Activated CD8-positive, alpha-beta T cell treated with anti-CD3 and anti-CD28 coated beads for 36 hours (primary cell): ENCODE measurements around the gene MYO9A. TPM values are rescaled to one million over a fixed set of nuclear protein-coding genes. Genes with fewer than 3 reads are reported as not detected.

Experiments used
- ATAC-seq: fragments of 200-7000 bp; cut with Tn5 transposase; one replicate; pipeline ENCODE4 v1.10.0; 2021; ENCODE audit warnings: mild to moderate bottlenecking, moderate library complexity
- CTCF ChIA-PET: fragments of 350-600 bp; sonication (Branson Sonifier 250); formaldehyde crosslinking; loops from one replicate; lab custom pipeline; 2021; ENCODE audit warnings: antibody characterized with exemption; lab: Charles Lee
- POLR2A ChIA-PET: fragments of 350-600 bp; sonication (Branson Sonifier 250); formaldehyde crosslinking; loops from one replicate; lab custom pipeline; 2021; ENCODE audit warnings: antibody characterized with exemption; lab: Charles Lee
- DNase-seq: peaks from one replicate; pipeline ENCODE4 v3.0.0-alpha.2; 2020
- H3K27ac Mint-ChIP-seq: one replicate; pipeline ENCODE4 v1.8.0; 2021; ENCODE audit warnings: mild to moderate bottlenecking, mixed read lengths
- H3K27me3 Mint-ChIP-seq: one replicate; pipeline ENCODE4 v1.8.0; 2021; ENCODE audit warnings: mixed read lengths
- H3K36me3 Mint-ChIP-seq: one replicate; pipeline ENCODE4 v1.8.0; 2021; ENCODE audit warnings: low read depth, mixed read lengths
- H3K4me1 Mint-ChIP-seq: one replicate; pipeline ENCODE4 v1.8.0; 2021; ENCODE audit warnings: low read depth, mixed read lengths
- H3K4me3 Mint-ChIP-seq: one replicate; pipeline ENCODE4 v1.8.0; 2021; ENCODE audit warnings: mild to moderate bottlenecking, moderate library complexity, mixed read lengths
- H3K9me3 Mint-ChIP-seq: one replicate; pipeline ENCODE4 v1.8.0; 2021; ENCODE audit warnings: mixed read lengths
- CTCF ChIP-seq: fragments of 200-600 bp; IDR thresholded peaks from one replicate; pipeline ENCODE4 v1.8.0; 2022; ENCODE audit warnings: antibody characterized with exemption, mild to moderate bottlenecking
- intact Hi-C: fragments of 100-400 bp; cut with micrococcal nuclease; formaldehyde crosslinking; loops from one replicate; pipeline ENCODE4 v1.10.0; 2022
- total RNA-seq, 2 experiments: library from RNA; stranded (reverse); gene quantifications; one replicate each; pipeline ENCODE4 v1.2.3, GENCODE V29; 2021

Gene MYO9A
- total RNA-seq, 2 experiments from 2014 or later, result 16.8 to 18.7 TPM

- DNase-seq, result no peak
- intact Hi-C loops, result no loop called here
These were observed 308.6 kb downstream of the MYO9A start for GRCh38 chr15:71809346-71809745.

GRCh38 chr15:71808311-71809020, 309.5 kb downstream of the MYO9A start:
- H3K4me1 Mint-ChIP-seq, result no peaks in the 10 kb centered on the region
- no peak for DNase-seq
- H3K36me3 Mint-ChIP-seq, result no peaks in the 10 kb centered on the region
- intact Hi-C loops, result no loop called here
- no peak for TF ChIP-seq CTCF
- no peak for ATAC-seq
- POLR2A ChIA-PET, result no interaction called here
- no peaks in the 10 kb centered on the region for H3K9me3 Mint-ChIP-seq
- no peak overlapping the region for H3K4me3 Mint-ChIP-seq
- H3K27ac Mint-ChIP-seq, result no peak overlapping the region
- CTCF ChIA-PET, result no interaction called here
- H3K27me3 Mint-ChIP-seq, result no peaks in the 10 kb centered on the region

More at GRCh38 chr15:71809346-71809745, 308.6 kb downstream of the MYO9A start:
- H3K4me3 Mint-ChIP-seq, result no peak overlapping the region
- CTCF ChIA-PET, result no interaction called here
- H3K36me3 Mint-ChIP-seq, result no peaks in the 10 kb centered on the region
- H3K9me3 Mint-ChIP-seq, result no peaks in the 10 kb centered on the region
- no peak for ATAC-seq
- H3K27me3 Mint-ChIP-seq, result no peaks in the 10 kb centered on the region
- TF ChIP-seq CTCF, result no peak
- no peaks in the 10 kb centered on the region for H3K4me1 Mint-ChIP-seq
- POLR2A ChIA-PET, result no interaction called here
- no peak overlapping the region for H3K27ac Mint-ChIP-seq

GRCh38 chr15:71807691-71808091, 310.3 kb downstream of the MYO9A start:
- no peak for TF ChIP-seq CTCF
- Mint-ChIP-seq H3K36me3 (no peaks in the 10 kb centered on the region), H3K9me3 (no peaks in the 10 kb centered on the region), H3K27ac (no peak overlapping the region), H3K4me3 (no peak overlapping the region), H3K4me1 (no peaks in the 10 kb centered on the region), H3K27me3 (peaks cover 2% of the 10 kb centered on the region)
- POLR2A ChIA-PET, result no interaction called here
- CTCF ChIA-PET, result no interaction called here
- DNase-seq (no peak), ATAC-seq (no peak)
- intact Hi-C loops, result no loop called here

GRCh38 chr15:71807125-71807629, 310.8 kb downstream of the MYO9A start:
- Mint-ChIP-seq H3K4me3 (no peak overlapping the region), H3K27ac (no peak overlapping the region), H3K4me1 (no peaks in the 10 kb centered on the region), H3K36me3 (no peaks in the 10 kb centered on the region), H3K27me3 (peaks cover 5% of the 10 kb centered on the region), H3K9me3 (no peaks in the 10 kb centered on the region)
- TF ChIP-seq CTCF, result no peak
- ChIA-PET POLR2A (no interaction called here), CTCF (no interaction called here)
- intact Hi-C loops, result no loop called here
- DNase-seq, result no peak
- no peak for ATAC-seq

GRCh38 chr15:71806452-71806931, 311.5 kb downstream of the MYO9A start:
- CTCF ChIA-PET, result no interaction called here
- no peaks in the 10 kb centered on the region for H3K9me3 Mint-ChIP-seq
- TF ChIP-seq CTCF, result no peak
- no peak for ATAC-seq
- H3K27ac Mint-ChIP-seq, result no peak overlapping the region
- H3K27me3 Mint-ChIP-seq, result peaks cover 9% of the 10 kb centered on the region
- DNase-seq, result no peak
- no peak overlapping the region for H3K4me3 Mint-ChIP-seq
- no peaks in the 10 kb centered on the region for H3K36me3 Mint-ChIP-seq
- no peaks in the 10 kb centered on the region for H3K4me1 Mint-ChIP-seq
- POLR2A ChIA-PET, result no interaction called here
- intact Hi-C loops, result no loop called here
